GM18868 (cell line): ENCODE data around the gene ZMAT3.
"Not testable (repeated sequence)": the region's sequence is repeated elsewhere in the genome, so short reads cannot be mapped to it uniquely, and the experiment has no call there.

Experiments
- ATAC-seq: cut with Tn5 transposase; IDR thresholded peaks from one replicate; pipeline ENCODE4 v1.9.1; 2021; ENCODE audit warnings: mild to moderate bottlenecking, moderate library complexity; ENCODE audit not compliant: unreplicated experiment

Gene ZMAT3, protein sequence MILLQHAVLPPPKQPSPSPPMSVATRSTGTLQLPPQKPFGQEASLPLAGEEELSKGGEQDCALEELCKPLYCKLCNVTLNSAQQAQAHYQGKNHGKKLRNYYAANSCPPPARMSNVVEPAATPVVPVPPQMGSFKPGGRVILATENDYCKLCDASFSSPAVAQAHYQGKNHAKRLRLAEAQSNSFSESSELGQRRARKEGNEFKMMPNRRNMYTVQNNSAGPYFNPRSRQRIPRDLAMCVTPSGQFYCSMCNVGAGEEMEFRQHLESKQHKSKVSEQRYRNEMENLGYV

GRCh38 chr3:179071323-179072099 is at the start of gene ZMAT3:
ZMAT3 (minus strand) TSS chr3:179071809; CDS start chr3:179067752, 4,057 bp downstream.
- peak; percentile 52 for ATAC-seq

- no peak for ATAC-seq
Measured at GRCh38 chr3:179116816-179117215, 45.2 kb upstream of the ZMAT3 start.

DNA sequence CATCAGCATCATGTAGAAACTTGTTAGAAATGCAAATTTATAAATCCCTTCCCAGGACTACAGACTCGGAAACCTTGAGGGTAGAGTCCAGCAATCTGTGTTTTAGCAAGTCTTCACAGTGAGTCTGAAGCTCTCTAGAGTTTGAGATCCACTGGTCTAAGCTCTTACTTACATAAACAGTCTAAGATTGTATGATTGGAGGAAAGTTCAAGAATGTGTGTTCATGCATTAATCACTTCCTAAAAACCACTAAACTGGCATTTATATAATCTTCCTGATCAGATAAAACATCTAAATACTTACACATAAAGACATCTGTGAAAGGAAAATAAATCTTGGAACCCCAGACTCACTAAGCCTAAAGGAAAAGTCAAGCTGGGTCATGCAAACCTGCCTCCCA is 43.8 kb upstream of the ZMAT3 start:
- ATAC-seq = not testable (repeated sequence)

DNA sequence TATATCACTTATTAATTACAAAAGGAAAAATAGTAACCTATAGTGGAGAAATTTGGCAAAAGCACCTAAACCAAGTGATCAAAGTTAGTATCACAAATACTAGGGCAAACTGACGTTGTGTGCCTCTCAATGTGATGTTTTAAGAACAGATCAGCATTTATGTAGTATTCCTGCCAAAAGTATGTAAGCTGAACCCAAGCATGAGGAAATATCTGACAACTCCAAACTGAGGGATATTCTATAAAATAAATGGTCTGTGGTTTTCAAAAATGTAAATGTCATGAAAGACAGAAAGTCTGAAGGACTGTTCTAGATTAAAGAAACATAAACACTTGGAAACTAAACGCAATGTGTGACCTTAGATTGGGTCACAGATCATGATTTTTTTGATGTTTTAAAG is 42.3 kb upstream of the ZMAT3 start:
- no peak for ATAC-seq

GRCh38 chr3:179108086-179108485 is 36.5 kb upstream of the ZMAT3 start:
- no peak for ATAC-seq

DNA sequence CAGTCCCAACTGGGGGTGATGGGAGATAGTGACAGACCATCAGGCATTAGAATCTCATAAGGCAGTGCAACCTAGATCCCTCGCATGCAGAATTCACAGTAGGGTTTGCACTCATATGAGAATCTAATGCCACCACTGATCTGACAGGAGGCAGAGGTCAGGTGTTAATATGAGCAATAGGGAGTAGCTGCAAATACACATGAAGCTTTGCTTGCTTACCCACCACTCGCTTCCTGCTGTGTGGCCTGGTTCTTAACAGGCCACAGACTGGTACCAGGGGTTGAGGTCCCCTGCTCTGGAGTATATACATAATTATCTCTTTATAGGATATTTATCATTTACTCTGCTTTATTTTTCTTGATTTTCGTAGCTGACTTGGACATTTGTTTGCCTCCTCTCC is 36.0 kb upstream of the ZMAT3 start:
- ATAC-seq = no peak

DNA sequence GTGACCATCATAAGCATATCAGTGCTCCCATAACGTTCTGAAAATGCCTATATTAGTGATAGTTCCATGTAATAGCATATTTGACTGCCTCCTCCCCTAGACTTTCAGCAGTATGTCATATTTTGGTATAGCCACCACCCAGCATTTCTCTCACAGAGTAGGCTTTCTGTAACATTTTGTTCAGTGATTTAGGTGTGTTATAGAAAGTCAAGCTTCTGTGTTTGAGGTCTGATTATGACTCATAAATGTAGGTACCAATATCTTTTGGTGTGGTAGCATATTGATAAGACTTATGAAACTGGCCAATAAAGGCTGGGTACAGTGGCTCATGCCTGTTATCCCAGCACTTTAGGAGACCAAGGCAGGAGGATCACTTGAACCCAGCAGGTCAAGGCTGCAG is 34.3 kb upstream of the ZMAT3 start:
- peak; percentile 65 for ATAC-seq

DNA sequence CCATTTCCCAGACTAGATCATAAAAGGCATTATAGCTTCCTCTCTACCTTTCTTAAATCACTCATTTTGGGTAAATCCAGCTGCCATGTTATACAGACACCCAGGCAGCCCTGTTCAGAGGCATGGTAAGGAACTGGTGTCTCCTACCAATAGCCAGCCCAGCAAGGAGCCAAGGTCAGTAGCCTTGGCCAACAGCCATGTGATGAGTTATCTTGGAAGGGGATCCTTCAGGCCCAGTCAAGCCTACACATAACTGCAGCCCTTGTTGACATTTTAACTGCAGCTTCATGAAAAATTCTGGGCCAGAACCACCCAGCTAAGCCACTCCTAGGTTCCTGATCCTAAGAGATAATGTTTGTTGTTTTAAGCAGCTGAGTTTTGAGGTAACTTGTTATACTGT is 29.0 kb upstream of the ZMAT3 start:
- ATAC-seq = no peak

DNA sequence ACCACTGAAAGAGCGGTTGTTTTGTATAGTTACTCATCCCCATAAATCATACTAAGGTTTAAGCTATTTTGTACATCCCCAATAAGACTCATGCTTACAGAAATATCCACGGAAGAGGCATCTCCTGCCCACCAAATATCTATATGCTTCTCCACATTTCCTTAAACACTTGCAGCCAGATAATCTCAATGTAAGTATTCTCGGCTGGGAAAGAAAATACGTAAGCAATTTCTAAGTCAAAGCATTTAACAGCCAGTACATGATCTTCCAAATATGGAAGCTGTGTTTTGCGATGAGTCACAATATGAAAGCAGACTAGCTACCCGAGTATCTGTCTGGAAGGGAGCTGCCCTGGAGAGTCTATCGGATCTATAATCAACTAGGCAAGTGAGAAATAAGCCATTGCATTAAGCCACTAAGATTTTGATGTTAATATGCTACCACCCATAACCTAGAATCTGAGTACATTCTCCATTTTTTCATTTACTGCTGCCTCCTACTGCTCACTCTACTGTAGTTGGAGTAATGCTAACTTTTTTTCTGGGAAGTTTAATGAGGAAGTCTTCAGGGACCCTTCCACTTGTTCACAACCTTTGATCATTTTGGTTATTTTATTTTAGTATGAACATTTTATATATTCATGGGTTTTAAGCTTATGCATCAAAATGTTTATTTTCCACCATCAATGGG is 26.9 kb upstream of the ZMAT3 start:
- no peak for ATAC-seq

GRCh38 chr3:179093807-179094206 is 22.2 kb upstream of the ZMAT3 start:
- no peak for ATAC-seq

DNA sequence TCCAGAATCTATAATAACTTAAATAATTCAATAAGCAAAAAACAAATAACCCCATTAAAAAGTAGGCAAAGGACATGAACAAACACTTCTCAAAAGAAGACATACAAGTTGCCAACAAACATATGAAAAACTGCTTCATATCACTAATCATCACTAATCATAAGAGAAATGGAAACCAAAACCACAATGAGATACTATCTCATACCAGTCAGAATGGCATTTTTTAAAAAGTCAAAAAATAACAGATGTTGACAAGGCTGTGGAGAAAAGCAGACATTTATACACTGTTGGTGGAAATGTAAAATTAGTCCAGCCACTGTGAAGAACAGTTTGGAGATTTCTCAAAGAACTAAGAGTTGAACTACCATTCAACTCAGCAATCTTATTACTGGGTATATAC is 19.5 kb upstream of the ZMAT3 start:
- ATAC-seq = peak; percentile 83

DNA sequence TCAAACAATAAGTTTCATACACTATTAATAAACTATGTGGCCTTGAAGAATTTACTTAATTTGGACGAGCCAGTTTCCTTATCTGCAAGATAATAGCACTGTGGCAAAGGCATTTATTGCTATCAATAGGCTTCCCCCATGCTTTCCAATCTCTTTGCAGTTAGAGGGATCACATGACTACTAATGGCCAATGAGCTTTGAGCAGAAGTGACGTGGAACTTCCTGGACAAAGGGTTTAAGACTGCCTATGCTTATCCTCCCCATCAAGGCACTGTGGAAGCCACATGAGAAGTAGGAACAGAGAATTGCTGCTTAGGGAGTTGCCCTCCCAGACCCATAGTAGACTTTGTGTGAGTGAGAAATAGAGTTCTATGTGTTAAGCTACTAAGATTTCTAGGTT is 16.7 kb upstream of the ZMAT3 start:
- ATAC-seq = no peak

- ATAC-seq = peak; percentile 62
Measured at GRCh38 chr3:179083977-179084376, 12.4 kb upstream of the ZMAT3 start.

- ATAC-seq = no peak
Measured at GRCh38 chr3:179082416-179082815, 10.8 kb upstream of the ZMAT3 start.

- no peak for ATAC-seq
Measured at GRCh38 chr3:179081885-179082284, 10.3 kb upstream of the ZMAT3 start.

DNA sequence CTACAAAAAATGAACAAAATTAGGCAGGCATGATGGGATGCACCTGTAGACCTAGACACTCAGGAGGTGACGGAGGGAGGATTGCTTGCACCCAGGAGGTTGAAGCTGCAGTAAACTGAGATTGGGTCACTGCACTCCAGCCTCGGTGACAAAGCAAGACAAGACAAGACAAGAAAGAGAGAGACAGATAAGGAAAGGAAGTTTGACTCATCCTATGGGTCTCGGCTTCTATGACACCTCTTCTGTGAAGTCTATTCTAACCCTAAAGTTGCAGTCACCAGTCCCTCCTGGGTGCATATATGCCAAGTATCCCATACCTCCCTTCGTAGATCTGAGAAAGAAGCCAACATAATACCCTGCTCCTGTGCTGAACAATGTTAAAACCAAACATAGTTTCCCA is 7.9 kb upstream of the ZMAT3 start:
- no peak for ATAC-seq

- peak; percentile 48 for ATAC-seq
Measured at GRCh38 chr3:179076243-179077027, 4.8 kb upstream of the ZMAT3 start.

DNA sequence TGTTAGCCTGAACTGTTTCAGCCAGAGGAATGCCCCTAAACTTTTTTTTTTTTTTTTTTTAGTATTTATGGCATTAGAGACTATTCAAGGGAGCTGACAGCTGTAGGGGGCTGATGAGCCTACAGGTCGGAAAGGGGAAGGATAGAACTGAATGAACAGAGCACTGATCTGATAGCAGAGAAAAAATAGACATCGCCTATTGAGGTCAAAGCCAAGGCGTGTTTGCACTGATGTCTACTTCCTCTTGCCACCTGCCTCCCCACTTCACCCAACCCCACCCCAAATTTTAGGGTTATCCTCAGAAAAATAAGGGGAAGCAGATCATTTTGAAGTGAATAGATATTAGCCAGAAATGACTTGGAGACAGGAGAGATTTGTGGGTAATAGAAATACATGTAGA is 3.0 kb upstream of the ZMAT3 start:
- ATAC-seq = peak; percentile 53

DNA sequence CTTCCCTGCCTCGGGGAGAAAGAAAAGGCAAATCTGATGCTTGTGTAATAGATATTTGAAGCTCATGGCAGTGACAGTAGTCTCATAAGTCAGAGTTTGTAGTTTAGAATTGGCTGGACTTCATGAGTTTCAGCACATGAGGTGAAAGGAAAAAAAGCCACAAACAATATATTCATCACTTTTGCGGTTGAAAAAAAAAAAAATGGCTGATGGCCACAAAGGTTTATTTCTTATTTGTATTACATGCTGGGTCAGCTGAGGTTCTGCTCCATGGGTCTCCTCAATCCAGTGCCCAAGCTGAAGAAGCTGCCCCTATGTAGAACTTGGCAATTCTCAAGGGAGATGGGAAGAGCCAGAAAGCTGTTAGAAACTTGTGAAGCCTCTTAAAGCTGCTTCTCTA is 2.2 kb upstream of the ZMAT3 start:
- ATAC-seq = no peak

DNA sequence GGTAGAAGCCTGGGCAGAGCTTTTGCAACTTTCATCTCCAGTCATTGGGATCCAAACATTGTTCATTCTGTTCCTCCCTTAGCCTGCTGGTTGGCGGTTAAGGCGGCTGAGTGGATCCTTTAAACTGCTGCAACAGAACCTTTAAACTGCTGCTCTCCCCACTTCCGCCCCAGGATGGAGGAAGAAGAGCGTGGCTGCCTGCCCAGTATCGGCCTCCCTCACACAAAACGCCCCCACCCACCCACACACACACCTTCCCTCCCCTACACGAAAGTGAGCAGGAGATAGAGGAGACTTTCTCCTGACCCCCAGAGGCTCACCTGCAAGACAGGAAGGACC is 460 bp upstream of the ZMAT3 start:
- ATAC-seq = peak; percentile 24

DNA sequence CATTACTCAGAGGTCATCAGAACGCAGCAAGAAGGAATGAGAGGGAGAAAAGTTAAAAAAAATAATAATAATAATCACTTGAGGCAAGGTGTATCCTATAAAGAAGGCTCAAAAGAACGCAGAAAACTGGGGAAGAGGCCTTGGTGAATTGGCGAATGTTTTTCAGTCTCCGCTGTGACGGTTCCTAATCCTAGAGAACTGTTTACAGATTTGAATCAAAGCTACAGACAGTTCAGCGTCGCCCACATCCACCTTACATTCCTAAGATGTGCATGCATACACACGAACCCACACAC is 634 bp downstream of the ZMAT3 start:
- no peak for ATAC-seq
